HL-60 (cell line): Measurements from ENCODE around the gene GSK3B.

Experiments used
- POLR2AphosphoS5 ChIP-seq: IDR thresholded peaks from 2 replicates; pipeline ENCODE4 v1.6.1; 2012; ENCODE audit warnings: low read depth
- REST ChIP-seq: IDR thresholded peaks from 2 replicates; pipeline ENCODE4 v1.6.1; 2012; ENCODE audit warnings: low read depth; ENCODE audit not compliant: insufficient replicate concordance
- TF ChIP-seq, protein P1 (sequence below): IDR thresholded peaks from one replicate; pipeline ENCODE4 v1.5.1; 2011; ENCODE audit warnings: low read length, control low read depth, inconsistent platforms; ENCODE audit not compliant: insufficient read depth

DNA sequence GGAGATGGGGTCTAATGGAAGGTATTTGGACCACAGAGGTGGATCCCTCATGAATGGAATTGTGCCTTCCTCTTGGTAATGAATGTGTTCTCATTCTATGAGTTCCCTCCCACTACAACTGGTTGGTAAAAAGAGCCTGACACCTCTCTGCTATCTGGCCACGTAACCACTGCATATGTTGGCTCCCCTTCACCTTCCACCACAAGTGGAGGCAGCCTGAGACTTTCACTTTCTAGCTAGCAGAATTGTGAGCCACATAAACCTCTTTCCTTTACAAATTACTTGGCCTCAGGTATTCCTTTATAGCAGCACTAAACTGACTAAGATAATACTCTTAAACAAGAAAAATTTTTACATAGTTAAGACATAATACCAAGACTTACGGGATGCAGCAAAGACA, 157.0 kb downstream of the GSK3B start:
- TF ChIP-seq, protein P1, sequence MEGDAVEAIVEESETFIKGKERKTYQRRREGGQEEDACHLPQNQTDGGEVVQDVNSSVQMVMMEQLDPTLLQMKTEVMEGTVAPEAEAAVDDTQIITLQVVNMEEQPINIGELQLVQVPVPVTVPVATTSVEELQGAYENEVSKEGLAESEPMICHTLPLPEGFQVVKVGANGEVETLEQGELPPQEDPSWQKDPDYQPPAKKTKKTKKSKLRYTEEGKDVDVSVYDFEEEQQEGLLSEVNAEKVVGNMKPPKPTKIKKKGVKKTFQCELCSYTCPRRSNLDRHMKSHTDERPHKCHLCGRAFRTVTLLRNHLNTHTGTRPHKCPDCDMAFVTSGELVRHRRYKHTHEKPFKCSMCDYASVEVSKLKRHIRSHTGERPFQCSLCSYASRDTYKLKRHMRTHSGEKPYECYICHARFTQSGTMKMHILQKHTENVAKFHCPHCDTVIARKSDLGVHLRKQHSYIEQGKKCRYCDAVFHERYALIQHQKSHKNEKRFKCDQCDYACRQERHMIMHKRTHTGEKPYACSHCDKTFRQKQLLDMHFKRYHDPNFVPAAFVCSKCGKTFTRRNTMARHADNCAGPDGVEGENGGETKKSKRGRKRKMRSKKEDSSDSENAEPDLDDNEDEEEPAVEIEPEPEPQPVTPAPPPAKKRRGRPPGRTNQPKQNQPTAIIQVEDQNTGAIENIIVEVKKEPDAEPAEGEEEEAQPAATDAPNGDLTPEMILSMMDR, result no peak
- no peak for TF ChIP-seq REST
- TF ChIP-seq POLR2AphosphoS5, result no peak
